ENCODE data around the gene GPR171. TPM values are rescaled to one million over a fixed set of nuclear protein-coding genes. Genes with fewer than 3 reads are reported as not detected.
"Not testable (repeated sequence)": the region's sequence is repeated elsewhere in the genome, so short reads cannot be mapped to it uniquely, and the experiment has no call there.

Gene GPR171
- total and polyA plus RNA-seq, 2 experiments from 2014 or later = not detected

GRCh38 chr3:151232991-151233390 lies 30.0 kb upstream of the GPR171 start:
- no peaks in the 10 kb centered on the region for H3K9me3 ChIP-seq (ENCODE audit: low read depth)
- H3K4me3 ChIP-seq = no peak overlapping the region
- no peaks in the 10 kb centered on the region for H3K4me1 ChIP-seq (ENCODE audit: low read depth)
- no peak overlapping the region for H3K27ac ChIP-seq
- DNase-seq (ENCODE audit: low read depth in 1 of 2, low spot score in 1 of 2) = no peak
- no peak for TF ChIP-seq CTCF (IDR thresholded peaks at IDR 0.05; ENCODE audit: low read depth, low read length)
- H3K27me3 ChIP-seq = no peaks in the 10 kb centered on the region
- H3K36me3 ChIP-seq = no peaks in the 10 kb centered on the region

GRCh38 chr3:151232403-151232802 lies 29.4 kb upstream of the GPR171 start:
- not testable (repeated sequence) for H3K27ac ChIP-seq; DNase-seq (ENCODE audit: low read depth in 1 of 2, low spot score in 1 of 2)

GRCh38 chr3:151230646-151231045 lies 27.6 kb upstream of the GPR171 start:
- H3K36me3 ChIP-seq = no peaks in the 10 kb centered on the region
- peaks cover 15% of the 10 kb centered on the region for H3K4me1 ChIP-seq (ENCODE audit: low read depth)
- no peak overlapping the region for H3K4me3 ChIP-seq
- no peak for DNase-seq (ENCODE audit: low read depth in 1 of 2, low spot score in 1 of 2)
- H3K9me3 ChIP-seq (ENCODE audit: low read depth) = no peaks in the 10 kb centered on the region
- no peaks in the 10 kb centered on the region for H3K27me3 ChIP-seq
- TF ChIP-seq CTCF (IDR thresholded peaks at IDR 0.05; ENCODE audit: low read depth, low read length) = no peak
- H3K27ac ChIP-seq = no peak overlapping the region

More at GRCh38 chr3:151232403-151232802, 29.4 kb upstream of the GPR171 start:
- not testable (repeated sequence) for H3K36me3 ChIP-seq; H3K9me3 ChIP-seq (ENCODE audit: low read depth); H3K4me3 ChIP-seq; H3K27me3 ChIP-seq; H3K4me1 ChIP-seq (ENCODE audit: low read depth)

GRCh38 chr3:151228666-151229040 lies 25.6 kb upstream of the GPR171 start:
- peaks cover 33% of the 10 kb centered on the region for H3K4me1 ChIP-seq (ENCODE audit: low read depth)
- no peaks in the 10 kb centered on the region for H3K27me3 ChIP-seq
- DNase-seq (ENCODE audit: low read depth in 1 of 2, low spot score in 1 of 2) = peak in 1 of 2 donors; percentile 60
- no peaks in the 10 kb centered on the region for H3K36me3 ChIP-seq
- no peak overlapping the region for H3K4me3 ChIP-seq
- TF ChIP-seq CTCF (IDR thresholded peaks at IDR 0.05; ENCODE audit: low read depth, low read length) = no peak
- H3K27ac ChIP-seq = no peak overlapping the region
- H3K9me3 ChIP-seq (ENCODE audit: low read depth) = no peaks in the 10 kb centered on the region

GRCh38 chr3:151227807-151228665 lies 25.0 kb upstream of the GPR171 start:
- peak; percentile 93 for TF ChIP-seq CTCF (IDR thresholded peaks at IDR 0.05; ENCODE audit: low read depth, low read length)

GRCh38 chr3:151227266-151227806 lies 24.3 kb upstream of the GPR171 start:
- no peak for DNase-seq (ENCODE audit: low read depth in 1 of 2, low spot score in 1 of 2)
- no peak overlapping the region for H3K4me3 ChIP-seq
- no peaks in the 10 kb centered on the region for H3K36me3 ChIP-seq
- H3K27ac ChIP-seq = peak overlapping the region; percentile 49
- no peak for TF ChIP-seq CTCF (IDR thresholded peaks at IDR 0.05; ENCODE audit: low read depth, low read length)
- peaks cover 33% of the 10 kb centered on the region for H3K4me1 ChIP-seq (ENCODE audit: low read depth)
- no peaks in the 10 kb centered on the region for H3K9me3 ChIP-seq (ENCODE audit: low read depth)
- no peaks in the 10 kb centered on the region for H3K27me3 ChIP-seq

More at GRCh38 chr3:151227807-151228665, 25.0 kb upstream of the GPR171 start:
- H3K4me1 ChIP-seq (ENCODE audit: low read depth) = peaks cover 33% of the 10 kb centered on the region
- peak; percentile 79 to 90 for DNase-seq (ENCODE audit: low read depth in 1 of 2, low spot score in 1 of 2)
- H3K4me3 ChIP-seq = no peak overlapping the region
- H3K27ac ChIP-seq = no peak overlapping the region
- no peaks in the 10 kb centered on the region for H3K27me3 ChIP-seq
- H3K9me3 ChIP-seq (ENCODE audit: low read depth) = no peaks in the 10 kb centered on the region
- no peaks in the 10 kb centered on the region for H3K36me3 ChIP-seq

Measured in cardiac muscle cell (in vitro differentiated cells and primary cell).